HCT116 (cell line): ENCODE data around the gene SLC35C1. TPM values are rescaled to one million over a fixed set of nuclear protein-coding genes. Genes with fewer than 3 reads are reported as not detected.

ENCODE experiments used
- ATAC-seq: fragments of 200-7000 bp; cut with Tn5 transposase; 2 replicates; pipeline ENCODE4 v1.9.1; 2020; ENCODE audit warnings: mild to moderate bottlenecking, moderate library complexity
- BruUV-seq: library from RNA; stranded (reverse); fragments of 400-500 nt; replicated peaks from 2 replicates; lab custom pipeline; 2021; lab: Mats Ljungman, UMichigan
- CTCF ChIA-PET: fragments of 300-600 bp; sonication (Branson Sonifier 250); formaldehyde crosslinking; loops from one replicate; lab custom pipeline; 2021; ENCODE audit warnings: antibody characterized with exemption; lab: Charles Lee
- POLR2A ChIA-PET: fragments of 300-600, 350-600 bp; sonication (Branson Sonifier 250); formaldehyde crosslinking; loops from one replicate; lab custom pipeline; 2021; ENCODE audit warnings: antibody characterized with exemption; lab: Charles Lee
- RAD21 ChIA-PET, 2 experiments: fragments of 300-600 bp; sonication (Branson Sonifier 250); formaldehyde crosslinking; loops; one replicate each; lab custom pipeline; 2023; ENCODE audit warnings: low total read pairs in 2 of 2; ENCODE audit not compliant: uncharacterized antibody in 2 of 2, unreplicated experiment in 2 of 2, low non-redundant PET in 1 of 2; lab: Charles Lee
- DNase-seq: peaks from one replicate; pipeline ENCODE4 v3.0.0-alpha.2; 2010; ENCODE audit warnings: low read depth, low spot score
- H2AFZ ChIP-seq: fragments of 200-600 bp; shearing (Covaris generic), sonication (generic); 2 replicates; pipeline ENCODE4 v1.6.1; 2017; ENCODE audit warnings: low read depth, mixed run types, mixed read lengths, antibody characterized with exemption, low read length; ENCODE audit not compliant: poor library complexity, severe bottlenecking
- H3K27ac ChIP-seq: 2 replicates; pipeline ENCODE4 v1.5.1; 2012; ENCODE audit warnings: low read depth, low read length
- H3K27me3 ChIP-seq: fragments of 200-600 bp; sonication (generic); 2 replicates; pipeline ENCODE4 v1.6.1; 2016; ENCODE audit warnings: mixed run types, low read length, mixed read lengths; ENCODE audit not compliant: insufficient read depth
- H3K36me3 ChIP-seq, 2 experiments: fragments of 200-500 bp in 1 of 2; fragments of 200-600 bp in 1 of 2; sonication (Bioruptor generic) in 1 of 2; sonication (generic) in 1 of 2; 2 replicates each; pipeline versions ENCODE4 v1.5.1 to v1.6.1; 2014 to 2016; ENCODE audit warnings: low read length in 2 of 2, inconsistent platforms in 1 of 2, mixed read lengths in 1 of 2, mixed run types in 1 of 2; ENCODE audit not compliant: insufficient read depth in 2 of 2, control insufficient read depth in 1 of 2
- H3K4me1 ChIP-seq, 2 experiments: fragments of 200-600 bp in 1 of 2; sonication (generic) in 1 of 2; 2 replicates each; pipeline versions ENCODE4 v1.5.1 to v1.6.1; 2012 to 2017; ENCODE audit warnings: low read length in 2 of 2, inconsistent platforms in 1 of 2, mild to moderate bottlenecking in 1 of 2, mixed read lengths in 1 of 2, mixed run types in 1 of 2, moderate library complexity in 1 of 2; ENCODE audit not compliant: insufficient read depth in 2 of 2, control insufficient read depth in 1 of 2
- H3K4me2 ChIP-seq: fragments of 200-600 bp; sonication (generic); 2 replicates; pipeline ENCODE4 v1.6.1; 2017; ENCODE audit warnings: mixed run types, low read length, mixed read lengths
- H3K4me3 ChIP-seq, 2 experiments: fragments of 200-600 bp in 1 of 2; sonication (generic) in 1 of 2; replicated peaks in 1 of 2; 2 replicates each; pipeline ENCODE4 v1.5.1; 2011 to 2016; ENCODE audit warnings: low read length in 2 of 2, control low read depth in 1 of 2, low read depth in 1 of 2, mild to moderate bottlenecking in 1 of 2, mixed read lengths in 1 of 2, mixed run types in 1 of 2
- H3K79me2 ChIP-seq: fragments of 200-600 bp; sonication (generic); 2 replicates; pipeline ENCODE4 v1.6.1; 2017; ENCODE audit warnings: mild to moderate bottlenecking, mixed run types, low read length, moderate library complexity, mixed read lengths; ENCODE audit not compliant: insufficient read depth
- H3K9ac ChIP-seq: fragments of 200-600 bp; sonication (generic); 2 replicates; pipeline ENCODE4 v1.6.1; 2016; ENCODE audit warnings: low read length, mixed read lengths
- H3K9me2 ChIP-seq: fragments of 200-600 bp; sonication (generic), shearing (Covaris generic); 2 replicates; pipeline ENCODE4 v1.6.1; 2017; ENCODE audit warnings: mixed run types, mild to moderate bottlenecking, moderate library complexity; ENCODE audit not compliant: insufficient read depth
- H3K9me3 ChIP-seq, 2 experiments: fragments of 200-500 bp in 1 of 2; fragments of 200-600 bp in 1 of 2; sonication (Bioruptor generic) in 1 of 2; sonication (generic) in 1 of 2; 2 replicates each; pipeline ENCODE4 v1.6.1; 2014 to 2017; ENCODE audit warnings: low read length in 2 of 2, mixed read lengths in 2 of 2, inconsistent platforms in 1 of 2, low read depth in 1 of 2, mild to moderate bottlenecking in 1 of 2, mixed run types in 1 of 2, moderate library complexity in 1 of 2; ENCODE audit not compliant: control insufficient read depth in 1 of 2, insufficient read depth in 1 of 2
- H4K20me1 ChIP-seq: fragments of 200-600 bp; sonication (generic), shearing (Covaris generic); 2 replicates; pipeline ENCODE4 v1.6.1; 2017; ENCODE audit warnings: mixed run types, mild to moderate bottlenecking, moderate library complexity; ENCODE audit not compliant: insufficient read depth
- CBX3 ChIP-seq: IDR thresholded peaks from 2 replicates; pipeline ENCODE4 v1.6.1; 2012; ENCODE audit warnings: low read depth
- CEBPB ChIP-seq: IDR thresholded peaks from 2 replicates; pipeline ENCODE4 v1.6.1; 2012; ENCODE audit warnings: low read depth
- FOSL1 ChIP-seq: IDR thresholded peaks from 2 replicates; pipeline ENCODE4 v1.6.1; 2012; ENCODE audit warnings: low read depth
- MAX ChIP-seq: IDR thresholded peaks from 2 replicates; pipeline ENCODE4 v1.6.1; 2012
- RAD21 ChIP-seq: IDR thresholded peaks from 2 replicates; pipeline ENCODE4 v1.6.1; 2012; ENCODE audit warnings: low read depth, mild to moderate bottlenecking
- SIN3A ChIP-seq: IDR thresholded peaks from 2 replicates; pipeline ENCODE4 v1.6.1; 2012; ENCODE audit warnings: low read depth
- SRF ChIP-seq: IDR thresholded peaks from 2 replicates; pipeline ENCODE4 v1.6.1; 2012; ENCODE audit warnings: low read depth
- YY1 ChIP-seq: IDR thresholded peaks from 2 replicates; pipeline ENCODE4 v1.6.1; 2011; ENCODE audit warnings: low read length, low read depth, moderate library complexity, mild to moderate bottlenecking; ENCODE audit not compliant: insufficient replicate concordance; ENCODE audit errors: extremely low read depth
- intact Hi-C: fragments of 100-400 bp; cut with micrococcal nuclease; formaldehyde crosslinking; loops from 2 replicates; pipeline ENCODE4 v1.10.0; 2022
- total RNA-seq: library from RNA; stranded (reverse); gene quantifications from one replicate; pipeline ENCODE4 v1.2.1, GENCODE V29; 2021; ENCODE audit not compliant: unreplicated experiment
- TF ChIP-seq, protein P1 (sequence below): IDR thresholded peaks from 2 replicates; pipeline ENCODE4 v1.6.1; 2011; ENCODE audit warnings: mild to moderate bottlenecking, low read length, moderate library complexity; ENCODE audit not compliant: insufficient replicate concordance; ENCODE audit errors: extremely low read depth

SLC35C1 gene
- total RNA-seq, 1 experiment from 2014 or later = 18.2 TPM

GRCh38 chr11:45852018-45852711 lies 47.2 kb downstream of the SLC35C1 start:
- no peak for TF ChIP-seq FOSL1
- no peak for TF ChIP-seq MAX
- TF ChIP-seq YY1 = no peak
- no peak for TF ChIP-seq CBX3
- no peak for TF ChIP-seq SRF
- no peak for TF ChIP-seq RAD21
- TF ChIP-seq, protein P1, sequence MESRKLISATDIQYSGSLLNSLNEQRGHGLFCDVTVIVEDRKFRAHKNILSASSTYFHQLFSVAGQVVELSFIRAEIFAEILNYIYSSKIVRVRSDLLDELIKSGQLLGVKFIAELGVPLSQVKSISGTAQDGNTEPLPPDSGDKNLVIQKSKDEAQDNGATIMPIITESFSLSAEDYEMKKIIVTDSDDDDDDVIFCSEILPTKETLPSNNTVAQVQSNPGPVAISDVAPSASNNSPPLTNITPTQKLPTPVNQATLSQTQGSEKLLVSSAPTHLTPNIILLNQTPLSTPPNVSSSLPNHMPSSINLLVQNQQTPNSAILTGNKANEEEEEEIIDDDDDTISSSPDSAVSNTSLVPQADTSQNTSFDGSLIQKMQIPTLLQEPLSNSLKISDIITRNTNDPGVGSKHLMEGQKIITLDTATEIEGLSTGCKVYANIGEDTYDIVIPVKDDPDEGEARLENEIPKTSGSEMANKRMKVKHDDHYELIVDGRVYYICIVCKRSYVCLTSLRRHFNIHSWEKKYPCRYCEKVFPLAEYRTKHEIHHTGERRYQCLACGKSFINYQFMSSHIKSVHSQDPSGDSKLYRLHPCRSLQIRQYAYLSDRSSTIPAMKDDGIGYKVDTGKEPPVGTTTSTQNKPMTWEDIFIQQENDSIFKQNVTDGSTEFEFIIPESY = no peak
- no peak for TF ChIP-seq SIN3A
- TF ChIP-seq CEBPB = no peak
- TF ChIP-seq, all 23 proteins: peak for 0
- ATAC-seq = no peak
- POLR2A ChIA-PET = no interaction called here
- Histone ChIP-seq H3K79me2 (peaks cover 34% of the 10 kb centered on the region), H3K27ac (no peak overlapping the region), H4K20me1 (no peaks in the 10 kb centered on the region), H3K27me3 (no peaks in the 10 kb centered on the region), H3K9ac (no peak overlapping the region), H3K4me3 (no peak overlapping the region), H3K9me2 (no peaks in the 10 kb centered on the region), H3K36me3 (peaks cover 0 to 5% of the 10 kb centered on the region in 2 experiments; a peak in 2 of 4 replicates), H3K4me1 (peaks cover 2 to 9% of the 10 kb centered on the region in 2 experiments; a peak in 3 of 4 replicates), H3K9me3 (no peaks in the 10 kb centered on the region), H2AFZ (no peak overlapping the region), H3K4me2 (no peak overlapping the region)
- CTCF ChIA-PET = interaction anchor here (2.0 kb wide), 1 partner anchor 21 kb away, joined by 6 read pairs; no protein-coding TSS in a partner anchor
- no peak for DNase-seq
- intact Hi-C loops = no loop called here
- RAD21 ChIA-PET = no interaction called here
- BruUV-seq = no TSS peak
